GM18873 (cell line): ENCODE measurements around the gene STK32B.

Experiments
- ATAC-seq: cut with Tn5 transposase; IDR thresholded peaks from one replicate; pipeline ENCODE4 v1.9.1; 2021; ENCODE audit warnings: mild to moderate bottlenecking, moderate library complexity, moderate number of reproducible peaks; ENCODE audit not compliant: unreplicated experiment, low FRiP score

STK32B gene

DNA sequence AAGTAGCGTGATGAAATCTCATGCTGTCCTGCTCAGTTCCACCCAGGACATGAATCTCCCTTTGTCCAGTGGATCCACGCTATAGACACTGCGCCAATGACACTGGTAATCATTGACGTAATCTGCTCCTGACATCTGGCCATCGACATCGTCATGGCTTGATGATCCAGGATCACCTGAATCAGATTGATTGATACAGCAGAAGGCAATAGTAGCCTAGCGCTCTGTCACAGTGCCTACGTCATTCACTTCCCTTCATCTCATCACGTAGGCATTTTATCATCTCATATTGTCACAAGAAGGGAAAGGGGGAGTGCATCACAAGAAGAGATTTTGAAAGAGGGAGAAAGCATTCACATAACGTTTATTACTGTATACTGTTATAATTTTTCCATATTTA is 68.8 kb downstream of the STK32B start:
- ATAC-seq: no peak

DNA sequence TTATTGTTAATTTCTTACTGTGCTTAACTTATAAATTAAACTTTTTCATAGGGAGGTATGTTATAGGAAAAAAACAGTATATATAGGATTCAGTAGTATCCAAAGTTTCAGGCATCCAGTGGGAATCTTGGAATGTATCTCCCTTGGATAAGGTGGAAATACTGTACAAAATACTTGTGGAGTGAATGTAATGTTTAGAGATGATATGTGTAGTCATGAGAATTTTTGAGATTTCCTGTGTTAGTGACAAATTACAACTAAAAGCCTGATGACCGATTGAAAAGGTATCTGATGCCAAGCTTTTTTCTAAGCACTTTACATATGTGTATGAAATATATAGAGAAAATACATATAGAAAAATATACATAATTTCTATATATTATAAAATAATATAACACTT is 69.2 kb downstream of the STK32B start:
- no peak for ATAC-seq

DNA sequence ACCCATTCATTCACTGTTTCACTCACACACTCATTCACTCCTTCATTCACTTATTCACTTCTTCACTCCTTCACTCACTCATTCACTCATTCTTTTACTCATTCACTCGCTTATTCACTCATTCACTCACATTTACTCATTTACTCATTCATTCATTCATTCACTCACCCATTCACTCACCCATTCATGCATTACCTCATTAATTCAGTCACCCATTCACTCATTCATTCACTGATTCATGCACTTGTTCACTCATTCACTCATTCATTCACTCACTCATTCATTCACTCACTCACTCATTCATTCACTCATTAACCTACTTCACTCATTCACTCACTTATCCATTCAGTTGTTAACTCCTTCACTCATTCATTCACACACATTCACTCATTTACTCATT is 70.8 kb downstream of the STK32B start:
- ATAC-seq: no peak

DNA sequence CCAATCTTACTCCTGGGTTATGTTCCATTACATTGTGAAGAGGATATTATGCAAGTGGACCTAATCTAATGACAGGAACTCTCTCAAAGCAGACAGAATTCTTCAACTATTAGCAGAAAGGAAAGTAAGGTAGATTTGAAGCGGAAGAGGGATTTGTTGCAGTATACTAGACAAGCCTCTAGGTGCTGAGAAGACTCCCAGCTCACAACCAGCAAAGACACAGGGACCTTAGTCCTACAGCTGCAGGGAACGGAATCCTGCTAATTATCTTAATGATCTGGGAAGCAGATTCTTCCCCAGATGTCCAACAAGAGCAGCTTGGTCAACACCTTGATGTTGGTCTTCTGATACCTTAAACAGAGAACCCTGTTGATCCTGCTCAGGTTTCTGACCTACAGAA is 73.6 kb downstream of the STK32B start:
- ATAC-seq: no peak

DNA sequence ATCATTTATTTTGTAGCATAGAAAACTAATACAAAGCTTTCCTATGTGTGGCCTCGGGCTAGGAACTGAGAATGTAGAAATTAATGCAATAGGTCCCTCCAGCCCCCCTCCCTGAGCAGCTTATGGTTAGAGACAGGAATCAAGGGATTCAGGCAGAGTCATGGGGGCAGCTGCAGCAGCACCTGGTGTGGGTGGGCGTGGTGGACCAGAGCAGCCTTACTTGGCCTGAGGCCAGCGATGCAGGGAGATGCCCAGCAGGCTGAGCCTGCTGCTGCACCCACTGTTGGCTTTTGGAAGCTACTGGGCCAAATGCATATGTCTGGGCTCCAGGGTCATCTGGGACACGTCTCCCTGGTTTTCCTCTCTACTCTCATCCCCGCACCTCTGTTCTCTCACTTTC is 74.0 kb downstream of the STK32B start:
- ATAC-seq: no peak

DNA sequence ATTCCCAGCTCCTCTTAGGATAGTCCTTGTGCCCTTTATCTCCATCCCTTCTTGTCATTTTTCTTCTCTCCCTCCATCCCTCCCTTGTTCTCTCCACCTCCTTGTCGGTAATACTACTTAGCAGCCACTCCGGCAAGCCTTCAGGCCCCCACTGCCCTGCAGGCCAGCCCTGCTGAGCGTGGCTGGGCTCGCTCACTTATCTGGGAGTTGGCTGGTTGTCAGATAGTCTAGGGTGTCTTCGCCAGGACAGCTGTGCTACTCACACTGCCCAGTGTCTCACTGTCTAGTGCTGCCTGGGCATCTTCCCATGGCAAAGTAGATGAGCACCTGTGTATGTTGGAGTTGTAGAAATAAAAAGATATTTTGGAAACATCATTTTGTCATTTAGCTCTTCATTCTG is 75.0 kb downstream of the STK32B start:
- ATAC-seq: no peak

DNA sequence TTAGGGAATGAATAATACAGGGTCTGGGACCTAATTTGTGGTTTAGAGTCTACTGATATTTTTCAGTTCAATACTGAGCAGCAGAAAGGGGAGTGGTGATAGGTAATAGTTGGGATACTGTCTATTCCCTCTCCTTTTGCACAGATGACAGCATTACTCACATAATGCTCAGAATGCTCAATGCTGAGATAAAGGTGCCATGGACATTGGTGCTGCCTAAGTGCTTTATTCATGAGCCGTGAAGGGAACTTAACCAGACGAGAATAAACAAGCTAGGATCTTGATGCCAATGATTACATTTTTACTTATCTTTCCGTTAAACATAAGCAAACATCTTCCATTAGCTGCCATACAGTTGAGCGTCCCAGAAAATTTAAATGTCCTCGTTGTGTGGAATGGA is 75.6 kb downstream of the STK32B start:
- no peak for ATAC-seq

DNA sequence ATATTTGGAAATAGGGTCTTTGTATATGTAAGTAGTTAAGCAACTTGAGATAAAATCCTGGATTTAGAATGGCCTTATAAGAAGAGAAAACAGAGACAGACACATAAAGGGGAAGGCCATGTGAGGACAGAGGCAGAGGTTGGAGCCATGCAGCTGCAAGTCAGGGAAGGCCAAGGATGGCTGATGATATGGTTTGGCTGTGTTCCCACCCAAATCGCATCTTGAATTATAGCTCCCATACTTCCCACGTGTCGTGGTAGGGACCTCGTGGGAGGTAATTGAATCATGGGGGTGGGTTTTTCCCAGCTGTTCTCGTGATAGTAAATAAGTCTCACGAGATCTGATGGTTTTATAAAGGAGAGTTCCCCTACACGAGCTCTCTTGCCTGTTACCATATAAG is 76.3 kb downstream of the STK32B start:
- no peak for ATAC-seq

DNA sequence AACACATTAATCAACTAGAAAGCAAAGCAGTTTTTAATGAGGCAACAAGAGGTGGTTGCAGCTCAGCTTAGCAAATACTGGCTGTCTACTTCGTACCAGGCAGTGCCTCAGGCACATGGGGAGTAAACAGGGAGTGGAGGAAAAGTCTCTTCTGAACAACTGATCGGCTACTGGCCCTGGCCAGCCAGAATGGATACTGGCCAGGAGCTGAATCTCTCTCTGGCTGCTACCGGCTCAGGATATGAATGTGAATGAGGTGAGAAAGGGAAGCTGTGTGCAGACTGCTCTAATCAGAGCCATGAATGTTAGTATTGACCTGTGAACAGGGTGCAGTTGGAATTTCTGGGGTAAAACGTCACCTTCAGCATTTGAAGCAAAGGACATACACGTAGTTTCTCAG is 77.3 kb downstream of the STK32B start:
- ATAC-seq: no peak

DNA sequence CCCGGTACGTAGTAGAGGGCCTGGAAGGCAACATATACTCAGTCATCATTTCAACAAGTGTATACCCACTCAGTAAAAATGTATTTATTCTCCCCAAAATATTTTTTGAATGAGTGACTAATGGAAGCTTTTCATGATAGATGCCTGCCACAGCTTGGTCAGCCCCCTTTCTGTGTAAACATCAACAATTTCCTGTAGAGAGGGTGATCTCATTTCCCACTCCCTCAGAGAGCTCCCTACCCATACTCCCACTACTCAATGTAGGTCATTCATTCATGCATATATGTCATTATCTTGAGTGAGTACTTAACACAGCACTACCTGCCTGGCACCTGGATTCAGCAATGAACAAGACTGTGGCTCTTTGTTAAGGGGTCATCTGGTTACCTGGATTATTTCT is 81.9 kb downstream of the STK32B start:
- ATAC-seq: no peak

DNA sequence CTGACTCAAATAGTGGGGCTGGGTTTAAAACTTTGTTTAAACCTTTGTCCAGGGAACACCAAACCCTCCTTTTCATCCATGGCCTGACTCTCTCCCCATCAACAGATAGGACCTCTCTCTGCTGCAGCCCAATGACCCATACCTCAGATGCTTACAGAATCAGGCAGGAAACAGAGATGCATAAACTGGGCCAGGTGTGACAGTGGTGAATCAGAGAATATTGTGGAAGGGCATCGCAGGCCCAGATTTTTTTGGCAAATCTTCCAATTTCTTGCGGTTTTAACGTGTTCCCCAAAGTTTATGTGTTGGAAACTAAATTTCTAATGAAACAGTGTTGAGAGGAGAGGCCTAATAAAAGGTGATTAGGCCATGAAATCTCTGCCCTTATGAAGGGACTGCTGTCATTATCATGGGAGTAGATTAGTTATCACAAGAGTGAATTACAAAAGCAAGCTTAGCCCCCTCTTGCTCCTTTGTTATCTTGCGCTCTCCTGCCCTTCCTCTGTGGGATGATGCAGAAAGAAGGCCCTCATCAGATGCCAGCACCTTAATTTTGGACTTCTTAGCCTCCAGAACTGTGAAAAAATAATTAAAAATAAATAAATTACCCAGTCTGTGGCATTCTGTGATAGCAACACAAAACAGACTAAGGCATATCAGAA is 82.8 kb downstream of the STK32B start:
- ATAC-seq: no peak

DNA sequence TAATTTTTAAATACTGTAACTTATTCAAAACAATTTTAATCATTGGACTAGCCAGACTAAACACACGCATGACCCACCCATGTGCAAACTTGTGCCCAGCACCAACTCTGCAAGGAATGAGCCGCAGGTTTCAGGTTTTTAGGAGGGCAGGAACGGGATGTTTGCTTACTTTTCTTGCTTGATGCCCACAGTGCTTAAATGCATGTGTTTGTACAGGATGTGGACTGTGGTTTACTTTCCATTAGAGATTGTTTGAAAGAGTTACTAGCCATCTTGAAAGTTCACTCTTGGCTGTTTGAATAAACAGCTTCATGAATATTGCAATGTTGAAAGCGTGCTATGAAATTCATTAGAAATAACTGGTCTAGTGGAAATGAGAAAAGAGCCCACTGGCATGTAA is 83.3 kb downstream of the STK32B start:
- ATAC-seq: no peak

DNA sequence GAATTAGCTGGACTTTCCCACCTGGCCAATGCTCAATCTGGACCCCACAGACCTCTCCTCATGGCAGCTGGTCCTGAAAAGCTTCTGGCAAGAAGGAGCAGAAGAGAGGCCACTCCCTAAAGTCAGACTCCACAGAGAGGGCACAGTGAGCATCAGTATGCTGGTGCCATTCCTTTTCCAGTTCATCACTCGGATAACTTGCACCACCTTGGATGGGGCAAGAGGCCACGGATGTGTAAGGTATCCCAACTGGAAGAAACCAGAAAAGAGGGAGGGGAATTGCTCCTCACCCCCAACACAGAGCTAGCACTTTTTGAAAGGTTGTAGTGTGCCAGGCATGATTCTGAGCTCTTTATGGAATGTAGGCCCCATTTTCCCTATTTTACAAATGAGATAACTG is 85.9 kb downstream of the STK32B start:
- no peak for ATAC-seq

DNA sequence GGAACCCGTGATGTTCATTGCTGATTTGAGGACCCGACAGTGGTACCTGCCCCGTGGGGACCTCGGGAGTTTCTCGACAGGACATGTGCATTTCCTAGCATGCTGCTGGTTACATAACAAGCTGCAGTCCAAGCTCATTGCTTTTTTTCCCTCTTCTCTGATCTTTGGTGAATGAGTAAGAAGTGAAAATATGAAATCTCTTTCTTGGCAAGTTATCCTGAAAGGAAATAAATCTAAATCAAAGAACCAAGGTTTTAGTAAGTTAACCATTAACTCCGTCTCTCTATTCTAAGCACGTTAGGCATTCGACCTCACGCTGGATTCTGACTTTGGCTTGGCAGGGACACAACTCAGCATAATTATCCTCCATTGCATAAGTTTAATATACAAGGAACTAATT is 86.6 kb downstream of the STK32B start:
- no peak for ATAC-seq

DNA sequence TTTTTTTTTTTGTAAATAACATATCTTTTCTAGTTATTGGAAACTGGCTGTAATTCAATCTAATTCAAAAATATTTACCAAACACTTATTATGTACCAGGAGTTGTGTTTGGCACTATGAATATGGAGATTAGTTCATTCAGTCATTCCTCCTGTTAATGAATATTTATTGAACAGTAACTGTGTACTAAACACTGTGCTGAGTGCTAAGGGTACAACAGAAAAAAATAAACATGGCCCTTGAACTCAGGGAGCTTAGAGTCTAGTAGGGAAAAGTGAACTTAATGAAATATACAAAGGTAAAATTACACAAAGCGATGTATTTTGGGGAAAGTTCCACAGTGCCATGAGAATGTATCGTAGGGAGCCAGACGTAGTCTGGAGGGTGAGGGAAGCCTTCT is 87.1 kb downstream of the STK32B start:
- ATAC-seq: no peak

DNA sequence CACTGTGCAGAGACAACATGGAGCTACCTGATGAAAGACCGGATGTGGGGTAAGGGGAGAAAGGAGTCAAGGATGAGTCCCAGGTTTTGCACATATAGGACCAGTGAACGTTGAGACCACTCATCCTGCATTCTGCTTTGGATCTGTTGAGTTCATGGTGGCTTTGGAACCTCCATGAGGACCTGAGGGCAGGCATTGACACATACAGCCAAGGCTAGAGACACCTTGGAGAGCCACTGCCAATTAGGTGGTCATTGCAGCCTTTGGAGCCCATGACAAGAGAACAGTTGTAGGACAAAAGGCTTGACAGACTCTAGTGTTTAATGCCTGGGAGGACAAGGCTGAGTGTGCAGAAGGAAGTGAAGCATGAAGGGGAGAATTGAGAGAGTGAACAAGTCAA is 87.9 kb downstream of the STK32B start:
- ATAC-seq: no peak

DNA sequence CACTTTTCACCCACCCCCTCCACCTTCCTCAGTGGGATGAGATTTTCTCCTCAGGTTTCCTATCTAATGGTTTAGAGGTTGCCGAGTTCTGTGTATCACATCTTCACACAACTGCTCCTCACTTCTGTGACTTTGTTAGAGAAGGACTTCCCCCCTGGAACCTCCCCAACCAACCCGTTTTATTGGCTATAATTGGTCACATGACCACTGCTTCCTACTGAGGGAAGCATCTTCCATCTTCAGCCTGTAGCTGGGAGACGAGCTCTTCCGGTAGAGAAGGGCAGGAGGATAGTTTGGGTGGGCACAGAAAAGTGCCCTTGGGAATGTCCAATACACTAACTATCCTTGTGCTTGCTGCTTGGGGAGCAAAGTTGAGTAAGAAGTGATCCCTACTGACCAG is 90.5 kb downstream of the STK32B start:
- no peak for ATAC-seq

DNA sequence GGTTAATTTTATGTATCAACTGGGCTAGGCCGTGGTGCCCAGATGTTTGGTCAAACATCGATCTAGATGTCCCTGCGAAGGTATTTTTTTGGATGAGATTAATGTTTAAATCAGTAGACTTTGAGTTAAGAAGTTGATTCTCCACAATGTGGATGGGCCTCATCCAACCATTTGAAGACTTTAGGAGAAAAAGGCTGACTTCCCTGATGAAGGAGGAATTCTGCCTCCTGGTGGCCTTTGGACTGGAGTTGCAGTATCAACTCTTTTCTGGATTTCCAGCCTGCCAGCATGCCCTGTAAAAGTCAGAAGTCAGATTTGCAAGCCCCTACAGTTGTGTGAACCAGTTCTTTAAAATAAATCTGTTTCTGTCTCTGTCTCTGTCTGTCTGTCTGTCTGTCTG is 91.4 kb downstream of the STK32B start:
- no peak for ATAC-seq

DNA sequence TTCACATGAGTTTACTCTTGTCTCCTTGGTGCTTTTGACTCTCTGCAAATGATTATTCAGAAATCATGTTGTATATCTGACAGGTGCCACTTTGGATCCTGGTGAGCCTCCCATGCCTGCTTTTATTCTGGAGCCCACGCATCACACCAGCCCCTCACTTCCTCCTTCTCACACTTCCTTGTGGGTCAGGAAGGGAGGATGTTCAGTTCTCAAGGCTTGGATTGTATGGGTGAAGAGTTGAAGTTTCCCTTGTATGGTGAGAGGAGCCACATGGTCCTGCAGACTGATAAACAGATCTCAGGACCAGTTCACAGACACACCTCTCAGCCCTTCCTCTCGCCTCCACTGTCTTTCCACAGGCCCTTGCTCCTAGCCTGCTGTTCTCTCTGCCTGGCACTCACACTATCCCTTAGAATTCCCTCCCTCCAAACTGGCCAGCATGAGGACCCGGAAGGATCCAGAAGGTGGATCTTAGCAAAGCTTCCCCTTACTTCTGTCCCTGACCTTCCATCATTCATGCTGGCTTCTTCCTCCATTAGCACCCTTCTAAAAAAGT is 92.1 kb downstream of the STK32B start:
- no peak for ATAC-seq

DNA sequence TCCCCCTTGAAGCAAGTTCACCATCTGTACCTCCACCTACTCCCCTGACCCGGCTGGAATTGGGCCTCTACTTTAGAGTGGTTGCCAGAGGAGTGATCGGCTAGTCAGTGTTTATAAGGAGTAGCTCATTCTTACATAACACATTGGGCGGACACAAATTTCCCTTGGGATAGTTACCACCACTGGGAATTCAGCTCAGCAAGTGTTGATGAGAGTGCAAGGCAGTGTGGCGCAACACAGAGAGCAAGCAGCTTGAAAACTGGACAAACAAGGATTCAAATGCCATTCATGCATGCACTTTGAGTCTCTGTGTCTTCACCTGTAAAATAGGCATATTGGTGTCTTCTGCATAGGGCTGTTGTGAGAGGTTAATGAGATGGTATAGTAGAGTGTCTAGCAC is 92.7 kb downstream of the STK32B start:
- ATAC-seq: no peak

DNA sequence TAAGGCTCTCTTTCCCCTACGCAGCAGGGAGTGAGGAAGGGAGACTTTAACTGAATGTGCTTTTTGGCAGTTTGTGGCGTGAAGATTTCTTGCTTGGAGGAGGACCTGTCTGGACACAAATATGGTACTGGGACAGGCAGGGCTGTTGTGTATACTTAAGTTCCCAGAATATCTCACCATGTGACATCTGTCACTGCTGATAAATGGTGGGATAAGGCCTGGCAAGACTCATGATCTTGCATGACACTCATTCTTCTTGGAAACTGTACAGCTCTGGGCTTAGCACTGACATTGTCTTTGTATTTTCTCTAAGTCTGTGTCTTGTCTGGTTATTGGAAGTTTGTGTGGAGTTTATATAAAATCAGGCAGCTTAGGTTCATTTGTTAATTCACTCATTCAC is 93.1 kb downstream of the STK32B start:
- no peak for ATAC-seq

DNA sequence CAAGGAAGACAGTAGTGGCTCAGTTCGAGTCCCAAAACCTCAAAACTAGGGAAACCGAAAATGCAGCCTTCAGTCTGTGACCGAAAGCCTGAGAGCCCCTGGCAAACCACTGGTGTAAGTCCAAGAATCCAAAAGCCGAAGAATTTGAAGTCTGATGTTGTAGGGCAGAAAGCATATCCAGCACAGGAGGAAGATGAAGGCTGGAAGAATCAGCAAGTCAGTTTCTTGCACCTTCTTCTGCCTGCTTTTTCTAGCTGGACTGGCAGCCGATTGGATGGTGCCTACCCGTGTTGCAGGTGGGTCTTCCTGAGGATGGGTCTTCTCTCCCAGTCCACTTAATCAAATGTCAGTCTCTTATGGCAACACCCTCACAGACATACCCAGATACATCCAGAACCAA is 95.0 kb downstream of the STK32B start:
- ATAC-seq: no peak

DNA sequence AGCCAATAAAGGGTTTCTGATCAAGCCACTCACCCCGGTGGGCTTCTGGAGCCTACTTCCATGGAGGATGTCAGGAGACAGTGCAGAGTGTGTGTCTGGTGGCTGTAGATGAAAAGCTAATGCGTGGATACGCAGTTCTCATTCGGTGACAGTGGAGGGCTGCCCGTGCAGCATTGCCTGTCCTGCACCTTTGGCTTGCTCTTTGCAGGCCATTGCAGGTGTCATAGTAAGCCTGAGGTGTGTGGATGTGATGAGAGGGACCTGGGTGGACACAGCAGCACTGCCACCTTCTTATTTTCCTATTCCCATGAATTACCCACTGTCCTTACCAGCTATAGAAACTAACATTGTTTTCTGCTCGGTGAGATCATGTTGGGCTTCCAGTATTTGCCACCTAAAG is 101.2 kb downstream of the STK32B start:
- ATAC-seq: no peak
